Measurements from ENCODE around the gene ZNF22.

ZNF22 gene

GRCh38 chr10:44992732-44993225, 7.9 kb upstream of the ZNF22 start:
- DNase-seq (ENCODE audit: low read depth) = no peak
- H3K4me3 ChIP-seq (replicated peaks; ENCODE audit: low read depth, low read length) = no peak overlapping the region
- TF ChIP-seq CTCF (IDR thresholded peaks at IDR 0.05; ENCODE audit: low read length, missing control alignments) = no peak

- no peak for TF ChIP-seq CTCF (IDR thresholded peaks at IDR 0.05; ENCODE audit: low read length, missing control alignments)
- no peak overlapping the region for H3K4me3 ChIP-seq (replicated peaks; ENCODE audit: low read depth, low read length)
- no peak for DNase-seq (ENCODE audit: low read depth)
These were observed 7.3 kb upstream of the ZNF22 start for GRCh38 chr10:44993226-44993921.

GRCh38 chr10:44993922-44994751, 6.6 kb upstream of the ZNF22 start:
- H3K4me3 ChIP-seq (replicated peaks; ENCODE audit: low read depth, low read length) = no peak overlapping the region
- TF ChIP-seq CTCF (IDR thresholded peaks at IDR 0.05; ENCODE audit: low read length, missing control alignments) = no peak
- DNase-seq (ENCODE audit: low read depth) = peak; percentile 81

- no peak overlapping the region for H3K4me3 ChIP-seq (replicated peaks; ENCODE audit: low read depth, low read length)
- no peak for TF ChIP-seq CTCF (IDR thresholded peaks at IDR 0.05; ENCODE audit: low read length, missing control alignments)
- DNase-seq (ENCODE audit: low read depth) = no peak
These were observed 5.8 kb upstream of the ZNF22 start for GRCh38 chr10:44994752-44995530.

- no peak for DNase-seq (ENCODE audit: low read depth)
- no peak for TF ChIP-seq CTCF (IDR thresholded peaks at IDR 0.05; ENCODE audit: low read length, missing control alignments)
- no peak overlapping the region for H3K4me3 ChIP-seq (replicated peaks; ENCODE audit: low read depth, low read length)
These were observed 5.2 kb upstream of the ZNF22 start for GRCh38 chr10:44995581-44995913.

GRCh38 chr10:44995914-44996669, 4.6 kb upstream of the ZNF22 start:
- no peak for TF ChIP-seq CTCF (IDR thresholded peaks at IDR 0.05; ENCODE audit: low read length, missing control alignments)
- DNase-seq (ENCODE audit: low read depth) = peak; percentile 84
- no peak overlapping the region for H3K4me3 ChIP-seq (replicated peaks; ENCODE audit: low read depth, low read length)
